ENCODE measurements around the gene HOXA4. TPM values are rescaled to one million over a fixed set of nuclear protein-coding genes. Genes with fewer than 3 reads are reported as not detected.
A peak's percentile ranks its signal among the peaks of the same experiment; 100 is the strongest.

The HOXA4 gene
- total and polyA plus RNA-seq, 12 donors: 3.3 to 12.6 (median 6.8) TPM

DNA sequence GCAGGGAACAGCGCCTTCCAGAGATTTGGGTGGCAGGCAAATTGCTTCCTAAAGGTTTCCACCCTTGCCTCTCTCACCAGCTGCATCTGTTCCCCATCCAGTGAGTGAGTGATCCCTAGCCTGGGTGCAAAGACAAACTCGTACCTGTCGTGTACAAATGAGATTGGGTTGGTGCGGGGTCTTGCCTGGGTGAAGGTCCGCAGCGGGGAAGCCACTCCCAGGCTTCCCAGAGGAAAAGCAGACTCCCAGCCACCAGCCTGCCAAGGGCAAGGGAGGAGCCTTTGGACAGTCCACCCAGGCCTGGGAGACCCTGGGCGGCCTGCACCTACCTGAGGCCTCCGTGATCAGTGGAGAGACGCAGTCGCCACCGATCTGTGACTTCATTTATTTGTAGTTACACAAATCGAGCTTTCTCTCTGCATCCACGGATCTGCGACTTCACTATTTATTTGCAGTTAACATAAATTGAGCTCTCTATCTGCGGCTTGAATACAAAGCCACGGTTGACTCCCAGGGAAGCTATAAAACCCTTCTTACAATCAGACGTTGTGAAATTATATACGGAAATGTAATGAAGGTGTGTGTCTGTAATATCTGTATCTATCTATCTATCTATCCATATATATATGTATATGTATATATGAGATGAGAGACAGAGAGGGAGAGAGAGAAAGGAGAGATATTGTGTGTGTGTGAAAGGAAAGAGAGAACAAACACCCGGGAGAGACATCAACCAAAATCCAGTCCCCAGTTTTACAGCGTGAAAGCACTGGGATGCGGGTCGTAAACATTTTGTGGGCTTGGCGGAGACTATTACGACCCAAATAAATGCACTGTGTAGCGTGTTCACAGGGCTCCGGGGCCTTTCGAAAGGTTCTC lies 28.9 kb upstream of the HOXA4 start:
- 84 to 86% (median 85%) methylated on average over 27 of the region's 27 CpGs for WGBS, 4 donors
- Histone ChIP-seq H3K27ac (peak overlapping the region in 1 of 5 donors; percentile 14), H3K9me3 (replicated peaks in 1 of 3) (no peaks in the 10 kb centered on the region), H3K4me3 (no peak overlapping the region), H3K36me3 (replicated peaks in 1 of 2) (no peaks in the 10 kb centered on the region), H3K4me1 (replicated peaks in 1 of 2) (peaks cover 12 to 26% of the 10 kb centered on the region in 2 donors), H3K27me3 (peaks cover under 1% of the 10 kb centered on the region)
- DNase-seq: peak in 3 of 7 donors; percentile 17 to 48 (median 18)
- TF ChIP-seq POLR2A (IDR thresholded peaks at IDR 0.05): no peak
- TF ChIP-seq, protein P1, sequence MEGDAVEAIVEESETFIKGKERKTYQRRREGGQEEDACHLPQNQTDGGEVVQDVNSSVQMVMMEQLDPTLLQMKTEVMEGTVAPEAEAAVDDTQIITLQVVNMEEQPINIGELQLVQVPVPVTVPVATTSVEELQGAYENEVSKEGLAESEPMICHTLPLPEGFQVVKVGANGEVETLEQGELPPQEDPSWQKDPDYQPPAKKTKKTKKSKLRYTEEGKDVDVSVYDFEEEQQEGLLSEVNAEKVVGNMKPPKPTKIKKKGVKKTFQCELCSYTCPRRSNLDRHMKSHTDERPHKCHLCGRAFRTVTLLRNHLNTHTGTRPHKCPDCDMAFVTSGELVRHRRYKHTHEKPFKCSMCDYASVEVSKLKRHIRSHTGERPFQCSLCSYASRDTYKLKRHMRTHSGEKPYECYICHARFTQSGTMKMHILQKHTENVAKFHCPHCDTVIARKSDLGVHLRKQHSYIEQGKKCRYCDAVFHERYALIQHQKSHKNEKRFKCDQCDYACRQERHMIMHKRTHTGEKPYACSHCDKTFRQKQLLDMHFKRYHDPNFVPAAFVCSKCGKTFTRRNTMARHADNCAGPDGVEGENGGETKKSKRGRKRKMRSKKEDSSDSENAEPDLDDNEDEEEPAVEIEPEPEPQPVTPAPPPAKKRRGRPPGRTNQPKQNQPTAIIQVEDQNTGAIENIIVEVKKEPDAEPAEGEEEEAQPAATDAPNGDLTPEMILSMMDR (IDR thresholded peaks at IDR 0.05): no peak
- intact Hi-C loops (cut with DNase I): loop anchor here (5.0 to 10.0 kb wide), 4 partner anchors 785 to 1275 kb away; no protein-coding TSS in a partner anchor

DNA sequence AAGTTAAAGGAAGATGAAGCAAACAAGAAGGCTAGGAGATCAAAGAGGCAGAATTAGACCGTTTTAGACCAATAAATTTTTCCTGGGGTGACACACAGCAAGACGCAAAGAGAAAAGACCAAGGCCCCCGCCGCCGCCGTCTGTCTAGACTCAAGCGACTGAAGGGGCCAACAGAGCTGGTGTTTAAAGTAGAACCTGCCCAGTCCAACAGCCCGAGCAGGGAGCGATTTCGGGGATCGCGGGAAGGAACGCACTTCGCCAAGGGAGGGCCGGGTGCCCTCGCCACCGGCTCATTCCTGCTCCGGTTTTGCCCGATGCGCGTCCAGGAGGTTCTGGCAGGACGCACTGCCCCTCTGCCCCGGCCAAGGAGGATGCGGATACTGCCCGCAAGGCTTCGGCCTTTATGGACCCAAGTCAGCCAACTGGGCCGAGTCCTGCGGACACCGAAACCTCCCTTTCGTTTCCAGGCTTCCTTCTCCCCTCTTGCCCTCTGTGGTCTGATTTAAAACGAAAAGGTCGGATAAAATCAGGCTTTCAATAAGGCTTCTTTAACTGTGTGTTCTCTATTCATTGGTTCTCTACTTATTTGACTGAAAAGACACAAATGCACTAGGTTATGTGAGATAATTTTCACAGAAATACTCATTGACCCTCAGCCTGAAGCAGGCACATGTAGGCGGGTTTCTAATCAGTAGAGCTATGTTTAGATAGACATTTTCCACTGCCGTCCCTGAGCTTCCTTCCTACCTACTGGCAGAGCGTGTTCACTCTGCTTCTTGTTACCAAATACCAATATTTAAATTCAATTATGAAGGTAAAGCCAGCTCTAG lies 28.1 kb upstream of the HOXA4 start:
- Histone ChIP-seq H3K4me1 (replicated peaks in 1 of 2) (peaks cover 12 to 25% of the 10 kb centered on the region in 2 donors), H3K36me3 (replicated peaks in 1 of 2) (no peaks in the 10 kb centered on the region), H3K4me3 (no peak overlapping the region), H3K27me3 (no peaks in the 10 kb centered on the region), H3K27ac (peak overlapping the region in 1 of 5 donors; percentile 14), H3K9me3 (replicated peaks in 1 of 3) (no peaks in the 10 kb centered on the region)
- intact Hi-C loops (cut with DNase I): no loop called here
- no peak for TF ChIP-seq POLR2A (IDR thresholded peaks at IDR 0.05)
- TF ChIP-seq, protein P1 (IDR thresholded peaks at IDR 0.05): no peak
- peak in 3 of 7 donors; percentile 4 to 50 (median 17) for DNase-seq
- 75 to 90% (median 78%) methylated on average over 35 of the region's 35 CpGs for WGBS, 4 donors

DNA sequence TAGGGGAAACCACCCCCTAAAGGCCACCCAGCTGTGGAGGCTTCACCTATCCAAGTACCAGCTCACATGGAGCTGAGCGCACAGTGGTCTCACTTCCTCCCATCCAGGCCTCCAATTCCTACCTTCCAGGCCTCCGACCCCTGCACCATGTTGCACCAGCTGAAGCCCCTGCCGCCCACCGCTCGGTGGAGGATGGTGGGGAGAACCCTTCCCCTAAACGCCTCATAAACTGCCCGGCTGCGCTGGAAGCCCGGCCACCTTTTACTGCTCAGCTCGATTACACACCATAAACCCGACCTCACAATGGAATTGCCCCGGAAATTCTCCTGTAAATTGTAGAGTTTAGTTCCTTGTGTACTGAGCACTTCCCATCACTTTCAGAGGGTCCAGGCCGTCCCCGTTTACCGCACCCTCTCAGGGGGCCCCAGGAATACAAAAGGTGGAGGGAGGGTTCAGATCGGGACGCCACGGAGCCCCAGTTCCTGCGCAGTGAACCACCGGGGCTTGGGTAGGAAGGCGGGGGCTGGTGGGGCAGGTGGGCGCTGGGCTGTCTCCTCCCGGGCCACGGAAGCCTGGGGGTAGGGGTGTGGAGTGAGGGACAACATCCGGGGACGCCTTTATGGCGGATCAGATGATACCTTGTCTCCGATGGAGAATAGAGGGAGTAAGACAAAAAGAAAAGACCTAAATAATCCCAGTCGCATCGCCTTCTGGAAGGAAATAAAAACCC lies 27.3 kb upstream of the HOXA4 start:
- Histone ChIP-seq H3K4me1 (replicated peaks in 1 of 2) (peaks cover 12 to 25% of the 10 kb centered on the region in 2 donors), H3K4me3 (no peak overlapping the region), H3K27ac (no peak overlapping the region), H3K9me3 (replicated peaks in 1 of 3) (no peaks in the 10 kb centered on the region), H3K27me3 (no peaks in the 10 kb centered on the region), H3K36me3 (replicated peaks in 1 of 2) (no peaks in the 10 kb centered on the region)
- no peak for TF ChIP-seq POLR2A (IDR thresholded peaks at IDR 0.05)
- TF ChIP-seq, protein P1 (IDR thresholded peaks at IDR 0.05): no peak
- peak in 4 of 7 donors; percentile 7 to 45 (median 20) for DNase-seq
- intact Hi-C loops (cut with DNase I): no loop called here
- WGBS, 4 donors: 72 to 84% (median 76%) methylated on average over 30 of the region's 30 CpGs
